Activated CD4-positive, alpha-beta T cell treated with anti-CD3 and anti-CD28 coated beads for 36 hours (primary cell): Measurements from ENCODE around the gene LRRC3. TPM values are rescaled to one million over a fixed set of nuclear protein-coding genes. Genes with fewer than 3 reads are reported as not detected.

ENCODE experiments used
- ATAC-seq: fragments of 200-7000 bp; cut with Tn5 transposase; one replicate; pipeline ENCODE4 v1.10.0; 2021; ENCODE audit warnings: mild to moderate bottlenecking, moderate library complexity
- CTCF ChIA-PET: fragments of 350-600 bp; sonication (Branson Sonifier 250); formaldehyde crosslinking; loops from one replicate; lab custom pipeline; 2021; ENCODE audit warnings: antibody characterized with exemption; lab: Charles Lee
- POLR2A ChIA-PET: fragments of 350-600 bp; sonication (Branson Sonifier 250); formaldehyde crosslinking; loops from one replicate; lab custom pipeline; 2021; ENCODE audit warnings: antibody characterized with exemption, inconsistent platforms; lab: Charles Lee
- DNase-seq: peaks from one replicate; pipeline ENCODE4 v3.0.0-alpha.2; 2020
- H3K27ac Mint-ChIP-seq: one replicate; pipeline ENCODE4 v1.8.0; 2021; ENCODE audit warnings: mixed read lengths
- H3K27me3 Mint-ChIP-seq: one replicate; pipeline ENCODE4 v1.8.0; 2021; ENCODE audit warnings: mixed read lengths
- H3K36me3 Mint-ChIP-seq: one replicate; pipeline ENCODE4 v1.8.0; 2021; ENCODE audit warnings: low read depth, mixed read lengths
- H3K4me1 Mint-ChIP-seq: one replicate; pipeline ENCODE4 v1.8.0; 2021; ENCODE audit warnings: mixed read lengths
- H3K4me3 Mint-ChIP-seq: one replicate; pipeline ENCODE4 v1.8.0; 2021; ENCODE audit warnings: mild to moderate bottlenecking, moderate library complexity, mixed read lengths
- H3K9me3 Mint-ChIP-seq: one replicate; pipeline ENCODE4 v1.8.0; 2021; ENCODE audit warnings: low read depth, mixed read lengths
- intact Hi-C, 2 experiments: fragments of 100-400 bp; cut with DNase I in 1 of 2; cut with micrococcal nuclease in 1 of 2; formaldehyde crosslinking; loops; one replicate each; pipeline versions ENCODE4 v1.14.2 to v1.15.1; 2022 to 2024; cut with DNase I, micrococcal nuclease
- total RNA-seq, 2 experiments: library from RNA; stranded (reverse); gene quantifications; one replicate each; pipeline ENCODE4 v1.2.3, GENCODE V29; 2021

The LRRC3 gene
- total RNA-seq, 2 experiments from 2014 or later = 2.7 to 2.9 TPM

- no peaks in the 10 kb centered on the region for H3K27me3 Mint-ChIP-seq
- ChIA-PET POLR2A (no interaction called here), CTCF (no interaction called here)
- no peak overlapping the region for H3K4me3 Mint-ChIP-seq
- ATAC-seq = no peak
- no peaks in the 10 kb centered on the region for H3K4me1 Mint-ChIP-seq
- peaks cover 5% of the 10 kb centered on the region for H3K9me3 Mint-ChIP-seq
- intact Hi-C loops = no loop called here
- H3K36me3 Mint-ChIP-seq = no peaks in the 10 kb centered on the region
- DNase-seq = no peak
- no peak overlapping the region for H3K27ac Mint-ChIP-seq
Observed at GRCh38 chr21:44434936-44435635, 20.2 kb upstream of the LRRC3 start.

GRCh38 chr21:44436111-44436611 lies 19.1 kb upstream of the LRRC3 start:
- no peak overlapping the region for H3K4me3 Mint-ChIP-seq
- CTCF ChIA-PET = no interaction called here
- intact Hi-C loops = no loop called here
- ATAC-seq (no peak), DNase-seq (no peak)
- no peak overlapping the region for H3K27ac Mint-ChIP-seq
- H3K27me3 Mint-ChIP-seq = no peaks in the 10 kb centered on the region
- POLR2A ChIA-PET = no interaction called here
- no peaks in the 10 kb centered on the region for H3K4me1 Mint-ChIP-seq
- H3K9me3 Mint-ChIP-seq = peaks cover 2% of the 10 kb centered on the region
- H3K36me3 Mint-ChIP-seq = no peaks in the 10 kb centered on the region

- ATAC-seq (no peak), DNase-seq (no peak)
- intact Hi-C loops = no loop called here
- H3K4me1 Mint-ChIP-seq = no peaks in the 10 kb centered on the region
- POLR2A ChIA-PET = no interaction called here
- no peak overlapping the region for H3K27ac Mint-ChIP-seq
- H3K4me3 Mint-ChIP-seq = no peak overlapping the region
- H3K36me3 Mint-ChIP-seq = no peaks in the 10 kb centered on the region
- H3K27me3 Mint-ChIP-seq = no peaks in the 10 kb centered on the region
- no peaks in the 10 kb centered on the region for H3K9me3 Mint-ChIP-seq
- CTCF ChIA-PET = no interaction called here
Observed at GRCh38 chr21:44436958-44437357, 18.4 kb upstream of the LRRC3 start.

- intact Hi-C loops = no loop called here
- CTCF ChIA-PET = no interaction called here
- DNase-seq (no peak), ATAC-seq (no peak)
- H3K4me3 Mint-ChIP-seq = no peak overlapping the region
- POLR2A ChIA-PET = no interaction called here
- no peaks in the 10 kb centered on the region for H3K36me3 Mint-ChIP-seq
- no peaks in the 10 kb centered on the region for H3K9me3 Mint-ChIP-seq
- H3K27me3 Mint-ChIP-seq = no peaks in the 10 kb centered on the region
- H3K27ac Mint-ChIP-seq = no peak overlapping the region
- H3K4me1 Mint-ChIP-seq = no peaks in the 10 kb centered on the region
Observed at GRCh38 chr21:44437371-44437695, 18.0 kb upstream of the LRRC3 start.

- H3K27me3 Mint-ChIP-seq = no peaks in the 10 kb centered on the region
- H3K36me3 Mint-ChIP-seq = no peaks in the 10 kb centered on the region
- ChIA-PET CTCF (no interaction called here), POLR2A (no interaction called here)
- ATAC-seq = no peak
- intact Hi-C loops = no loop called here
- H3K4me3 Mint-ChIP-seq = no peak overlapping the region
- no peak overlapping the region for H3K27ac Mint-ChIP-seq
- peak; percentile 1 for DNase-seq
- H3K4me1 Mint-ChIP-seq = no peaks in the 10 kb centered on the region
- no peaks in the 10 kb centered on the region for H3K9me3 Mint-ChIP-seq
Observed at GRCh38 chr21:44437696-44438431, 17.4 kb upstream of the LRRC3 start.

- Mint-ChIP-seq H3K27me3 (no peaks in the 10 kb centered on the region), H3K4me3 (no peak overlapping the region), H3K27ac (no peak overlapping the region), H3K4me1 (no peaks in the 10 kb centered on the region), H3K36me3 (no peaks in the 10 kb centered on the region), H3K9me3 (no peaks in the 10 kb centered on the region)
- ATAC-seq (no peak), DNase-seq (no peak)
- ChIA-PET CTCF (no interaction called here), POLR2A (no interaction called here)
- intact Hi-C loops = no loop called here
Observed at GRCh38 chr21:44438531-44439210, 16.6 kb upstream of the LRRC3 start.

GRCh38 chr21:44439211-44439600 lies 16.1 kb upstream of the LRRC3 start:
- intact Hi-C loops = no loop called here
- ATAC-seq (no peak), DNase-seq (no peak)
- H3K27me3 Mint-ChIP-seq = no peaks in the 10 kb centered on the region
- CTCF ChIA-PET = no interaction called here
- H3K9me3 Mint-ChIP-seq = no peaks in the 10 kb centered on the region
- POLR2A ChIA-PET = no interaction called here
- no peak overlapping the region for H3K27ac Mint-ChIP-seq
- H3K36me3 Mint-ChIP-seq = no peaks in the 10 kb centered on the region
- no peak overlapping the region for H3K4me3 Mint-ChIP-seq
- no peaks in the 10 kb centered on the region for H3K4me1 Mint-ChIP-seq

GRCh38 chr21:44440241-44441040 lies 14.9 kb upstream of the LRRC3 start:
- DNase-seq (no peak), ATAC-seq (no peak)
- no peaks in the 10 kb centered on the region for H3K9me3 Mint-ChIP-seq
- POLR2A ChIA-PET = no interaction called here
- H3K4me1 Mint-ChIP-seq = no peaks in the 10 kb centered on the region
- no peak overlapping the region for H3K4me3 Mint-ChIP-seq
- H3K27ac Mint-ChIP-seq = no peak overlapping the region
- intact Hi-C loops = no loop called here
- H3K27me3 Mint-ChIP-seq = no peaks in the 10 kb centered on the region
- CTCF ChIA-PET = no interaction called here
- H3K36me3 Mint-ChIP-seq = no peaks in the 10 kb centered on the region

- no peak for DNase-seq
- no peak for ATAC-seq
- intact Hi-C loops = no loop called here
- Mint-ChIP-seq H3K36me3 (no peaks in the 10 kb centered on the region), H3K27ac (no peak overlapping the region), H3K4me3 (no peak overlapping the region), H3K9me3 (no peaks in the 10 kb centered on the region), H3K4me1 (no peaks in the 10 kb centered on the region), H3K27me3 (no peaks in the 10 kb centered on the region)
- POLR2A ChIA-PET = no interaction called here
- CTCF ChIA-PET = no interaction called here
Observed at GRCh38 chr21:44441041-44441400, 14.3 kb upstream of the LRRC3 start.

GRCh38 chr21:44441581-44442265 lies 13.6 kb upstream of the LRRC3 start:
- Mint-ChIP-seq H3K4me3 (no peak overlapping the region), H3K4me1 (no peaks in the 10 kb centered on the region), H3K27me3 (no peaks in the 10 kb centered on the region), H3K9me3 (no peaks in the 10 kb centered on the region), H3K27ac (no peak overlapping the region), H3K36me3 (no peaks in the 10 kb centered on the region)
- intact Hi-C loops = no loop called here
- CTCF ChIA-PET = interaction anchor here (0.7 kb wide), 1 partner anchor 348 kb away, joined by 3 read pairs; no protein-coding TSS in a partner anchor
- DNase-seq = no peak
- POLR2A ChIA-PET = no interaction called here
- ATAC-seq = no peak
